Gastroesophageal sphincter (tissue), 3 donors: ENCODE results near the gene NSUN3.

Experiments
- CTCF ChIP-seq, 4 experiments: fragments of 200-600 bp in 2 of 4; fragments of 450-650 bp in 2 of 4; sonication (generic) in 1 of 4; IDR thresholded peaks; one replicate each; pipeline ENCODE4 v1.5.1; 2017 to 2019; ENCODE audit warnings: antibody characterized with exemption in 4 of 4, mild to moderate bottlenecking in 2 of 4, moderate library complexity in 2 of 4
- POLR2A ChIP-seq, 2 donors: fragments of 450-650 bp; IDR thresholded peaks; one replicate each; pipeline ENCODE4 v1.6.1; 2017; ENCODE audit warnings: antibody characterized with exemption in 2 of 2, mild to moderate bottlenecking in 2 of 2, moderate library complexity in 1 of 2

- TF ChIP-seq POLR2A (IDR thresholded peaks at IDR 0.05) (no peak), CTCF (IDR thresholded peaks at IDR 0.05) (no peak)
Measured at GRCh38 chr3:94065122-94065521, 2.3 kb downstream of the NSUN3 start.
